Kidney (tissue), 14 donors: ENCODE results near the gene SELP. TPM values are rescaled to one million over a fixed set of nuclear protein-coding genes. Genes with fewer than 3 reads are reported as not detected.

Source experiments
- DNase-seq, 5 donors: peaks; one replicate each; pipeline ENCODE4 v3.0.0-alpha.2; 2013 to 2020
- FAIRE-seq: peaks from 2 replicates; lab custom pipeline; 2012; peaks lifted over from hg19 to GRCh38; lab: Jason Lieb, UNC
- H3K27ac ChIP-seq, 2 donors: one replicate each; pipeline ENCODE4 v1.7.0; 2013; ENCODE audit warnings: low read depth in 2 of 2, low read length in 2 of 2, inconsistent platforms in 1 of 2
- H3K27me3 ChIP-seq: one replicate; pipeline ENCODE4 v1.7.1; 2013; ENCODE audit warnings: low read length, inconsistent platforms; ENCODE audit not compliant: control insufficient read depth, insufficient read depth
- H3K36me3 ChIP-seq, 3 donors: one replicate each; pipeline versions ENCODE4 v1.7.0 to v1.7.1; 2013; ENCODE audit warnings: low read length in 3 of 3, control low read depth in 1 of 3, inconsistent platforms in 1 of 3; ENCODE audit not compliant: insufficient read depth in 3 of 3, control insufficient read depth in 2 of 3
- H3K4me1 ChIP-seq, 3 donors: one replicate each; pipeline versions ENCODE4 v1.7.0 to v1.7.1; 2013; ENCODE audit warnings: low read length in 3 of 3, inconsistent platforms in 1 of 3, low read depth in 1 of 3; ENCODE audit not compliant: control insufficient read depth in 2 of 3, insufficient read depth in 2 of 3
- H3K4me3 ChIP-seq, 3 donors: one replicate each; pipeline versions ENCODE4 v1.7.0 to v1.8.1; 2013; ENCODE audit warnings: low read length in 3 of 3, control low read depth in 1 of 3, inconsistent platforms in 1 of 3
- H3K9ac ChIP-seq, 3 donors: one replicate each; pipeline versions ENCODE4 v1.7.0 to v1.7.1; 2013; ENCODE audit warnings: low read length in 3 of 3, control low read depth in 1 of 3, inconsistent platforms in 1 of 3
- H3K9me3 ChIP-seq, 3 donors: one replicate each; pipeline versions ENCODE4 v1.7.0 to v1.7.1; 2013; ENCODE audit warnings: low read length in 3 of 3, control low read depth in 1 of 3, inconsistent platforms in 1 of 3; ENCODE audit not compliant: control insufficient read depth in 2 of 3, insufficient read depth in 1 of 3
- intact Hi-C: fragments of 100-400 bp; cut with DNase I; formaldehyde crosslinking; loops from one replicate; pipeline ENCODE4 v1.11.1; 2022
- polyA plus RNA-seq: library from polyadenylated mRNA; stranded (reverse); fragments of 350-450 nt; fragmentation: Illumina TruSeq; extraction: RNeasy Lipid Tissue Mini Kit (QIAGEN cat#74804); gene quantifications from one replicate; pipeline ENCODE4 v1.2.3, GENCODE V29; 2014; ENCODE audit warnings: low read depth, low replicate concordance; ENCODE audit not compliant: insufficient read depth
- total RNA-seq: library from RNA; stranded (reverse); fragmentation: NEBNext Ultra II Directional; extraction: Animal tissue kit (Norgen Biotek cat#: 25700); gene quantifications from one replicate; pipeline ENCODE4 v1.2.1, GENCODE V29; 2021
- TF ChIP-seq, protein P1 (sequence below): IDR thresholded peaks from 3 replicates; pipeline ENCODE4 v1.5.1; 2012; ENCODE audit warnings: mild to moderate bottlenecking, moderate library complexity, borderline replicate concordance; ENCODE audit not compliant: insufficient read depth; ENCODE audit errors: extremely low read depth
- donor health status: control.
- donor health status: control.
- donor health status: control.
- donor health status: control.
- donor health status: control.
- donor health status: DM: yes; HTN: yes; CAD: no.
- donor health status: Normal renal cell carcinoma (clear cell type).

SELP gene
- total and polyA plus RNA-seq, 2 donors from 2014 or later = 12.5 to 19.4 TPM

DNA sequence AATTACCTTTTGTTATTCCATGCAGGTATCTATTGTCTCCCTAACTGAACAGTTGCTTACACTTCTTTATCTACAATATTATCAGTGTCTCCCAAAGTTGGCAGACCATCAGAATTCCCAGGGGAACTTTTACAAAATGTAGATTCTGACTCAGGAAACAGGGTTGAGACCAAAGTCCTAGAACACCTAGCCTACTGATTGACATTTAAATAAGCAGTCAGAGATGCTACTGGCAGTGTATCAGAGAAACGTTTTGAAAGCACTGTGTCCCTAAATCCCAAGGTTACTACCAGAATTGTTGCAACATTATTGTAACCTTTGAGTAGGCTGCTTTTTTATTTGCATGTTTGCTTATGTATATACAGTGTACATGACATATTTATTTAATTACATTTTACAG is 41.8 kb downstream of the SELP start:
- DNase-seq = no peak
- intact Hi-C loops = no loop called here
- H3K9me3 ChIP-seq = no peaks in the 10 kb centered on the region
- FAIRE-seq = no peak
- no peak overlapping the region for H3K9ac ChIP-seq
- no peak overlapping the region for H3K4me3 ChIP-seq
- no peaks in the 10 kb centered on the region for H3K36me3 ChIP-seq
- H3K27ac ChIP-seq = no peak overlapping the region
- no peaks in the 10 kb centered on the region for H3K27me3 ChIP-seq
- H3K4me1 ChIP-seq = peaks cover 0 to 7% (median 0%) of the 10 kb centered on the region in 3 donors
- TF ChIP-seq, protein P1, sequence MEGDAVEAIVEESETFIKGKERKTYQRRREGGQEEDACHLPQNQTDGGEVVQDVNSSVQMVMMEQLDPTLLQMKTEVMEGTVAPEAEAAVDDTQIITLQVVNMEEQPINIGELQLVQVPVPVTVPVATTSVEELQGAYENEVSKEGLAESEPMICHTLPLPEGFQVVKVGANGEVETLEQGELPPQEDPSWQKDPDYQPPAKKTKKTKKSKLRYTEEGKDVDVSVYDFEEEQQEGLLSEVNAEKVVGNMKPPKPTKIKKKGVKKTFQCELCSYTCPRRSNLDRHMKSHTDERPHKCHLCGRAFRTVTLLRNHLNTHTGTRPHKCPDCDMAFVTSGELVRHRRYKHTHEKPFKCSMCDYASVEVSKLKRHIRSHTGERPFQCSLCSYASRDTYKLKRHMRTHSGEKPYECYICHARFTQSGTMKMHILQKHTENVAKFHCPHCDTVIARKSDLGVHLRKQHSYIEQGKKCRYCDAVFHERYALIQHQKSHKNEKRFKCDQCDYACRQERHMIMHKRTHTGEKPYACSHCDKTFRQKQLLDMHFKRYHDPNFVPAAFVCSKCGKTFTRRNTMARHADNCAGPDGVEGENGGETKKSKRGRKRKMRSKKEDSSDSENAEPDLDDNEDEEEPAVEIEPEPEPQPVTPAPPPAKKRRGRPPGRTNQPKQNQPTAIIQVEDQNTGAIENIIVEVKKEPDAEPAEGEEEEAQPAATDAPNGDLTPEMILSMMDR = no peak

DNA sequence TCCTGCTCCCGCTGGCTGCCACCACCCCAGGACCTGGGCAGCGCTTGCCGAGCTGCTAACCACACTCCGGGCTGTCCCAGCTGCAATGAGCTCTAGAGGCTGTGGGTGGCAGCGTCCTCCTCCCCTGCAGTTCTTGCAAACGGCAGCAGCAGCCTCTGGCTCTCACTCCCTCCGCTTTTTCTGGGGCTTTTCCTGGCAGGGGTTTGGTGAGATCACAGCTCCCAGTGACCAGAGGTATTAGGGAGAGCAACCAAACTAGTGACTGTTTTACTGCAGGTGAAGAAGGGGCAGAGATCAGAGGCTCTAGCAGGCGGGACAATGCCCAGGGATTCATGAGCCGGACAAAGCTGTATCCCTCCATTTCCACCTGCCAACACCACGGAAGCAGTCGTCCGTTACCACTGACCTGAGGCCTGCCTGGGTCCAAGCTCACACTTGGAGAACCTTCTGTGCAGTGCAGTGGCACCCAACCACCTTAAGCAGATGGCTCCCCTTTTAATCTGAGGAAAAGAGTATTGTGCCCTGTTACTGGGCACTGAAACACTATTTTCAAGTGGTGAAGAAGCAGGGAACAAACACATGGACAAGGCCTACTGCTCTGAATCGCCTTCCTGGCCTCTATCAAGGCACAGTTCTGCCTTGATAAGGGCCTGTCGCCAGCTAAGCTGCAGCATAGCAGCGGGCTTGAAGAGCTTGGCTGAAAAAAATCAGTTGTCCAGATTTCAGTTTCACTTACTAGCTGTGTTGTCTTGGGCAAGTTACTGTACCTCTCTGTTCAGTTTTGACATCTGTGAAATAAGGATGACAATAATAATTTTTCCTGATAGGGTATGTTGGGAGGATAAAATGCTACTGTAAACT is 43.3 kb downstream of the SELP start, which contains the start of gene F5:
F5 (minus strand) TSS at position 87 of the 861 bp plus-strand sequence. CDS start 95 bp downstream, outside the sequence.
- Histone ChIP-seq H3K27ac (no peak within 1 kb of the TSS), H3K9me3 (no peaks in the 10 kb centered on the region), H3K27me3 (no peaks in the 10 kb centered on the region), H3K9ac (peak within 1 kb of the TSS in 1 of 3 donors; percentile 39), H3K4me3 (peak within 1 kb of the TSS in 2 of 3 donors; percentile 39 to 47), H3K4me1 (peaks cover 0 to 7% (median 0%) of the 10 kb centered on the region in 3 donors), H3K36me3 (no peaks in the 10 kb centered on the region)
- TF ChIP-seq, protein P1 = peak; percentile 44
- FAIRE-seq = no peak
- intact Hi-C loops = no loop called here
- peak; percentile 75 to 91 (median 78) for DNase-seq

DNA sequence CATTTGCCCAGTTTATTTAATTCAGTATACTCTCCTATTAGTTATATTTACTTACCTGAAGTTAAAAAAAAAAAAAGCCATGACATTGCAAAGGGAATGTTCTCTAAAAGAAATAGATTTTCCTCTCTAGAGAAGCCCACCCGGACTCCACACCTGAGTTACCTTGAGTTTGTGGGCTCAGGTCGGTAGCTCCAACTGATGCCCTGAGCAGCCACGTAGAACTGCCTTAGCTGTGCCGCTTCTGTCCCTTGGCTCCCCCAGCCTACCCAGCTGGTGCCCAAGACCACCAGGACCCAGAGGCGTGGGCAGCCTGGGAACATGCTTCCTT is 43.9 kb downstream of the SELP start:
- H3K27ac ChIP-seq = no peak overlapping the region
- peaks cover 0 to 7% (median 0%) of the 10 kb centered on the region in 3 donors for H3K4me1 ChIP-seq
- intact Hi-C loops = no loop called here
- FAIRE-seq = no peak
- peak overlapping the region in 1 of 3 donors; percentile 39 for H3K9ac ChIP-seq
- H3K9me3 ChIP-seq = no peaks in the 10 kb centered on the region
- no peak for DNase-seq
- peak overlapping the region in 2 of 3 donors; percentile 5 to 47 for H3K4me3 ChIP-seq
- TF ChIP-seq, protein P1 = no peak
- H3K27me3 ChIP-seq = no peaks in the 10 kb centered on the region
- H3K36me3 ChIP-seq = no peaks in the 10 kb centered on the region
